ENCODE measurements around the gene YY1. TPM values are rescaled to one million over a fixed set of nuclear protein-coding genes. Genes with fewer than 3 reads are reported as not detected.
A peak's percentile ranks its signal among the peaks of the same experiment; 100 is the strongest.

Gene YY1
- total RNA-seq = 10 to 100 TPM; 44.6 to 58.4 (median 53.3) TPM
- 10 to 100 TPM; 23.8 to 44.3 (median 34.7) TPM for polyA plus RNA-seq
- long read RNA-seq, donor 1, full-length matches to known transcripts = 41 of 46 reads
- long read RNA-seq, donor 1, partial matches to known transcripts = 1 of 46 reads
- long read RNA-seq, donor 1, other reads (novel, unspliced or antisense) = 4 of 46 reads
- long read RNA-seq, donor 2, full-length matches to known transcripts = 73 of 84 reads
- long read RNA-seq, donor 2, partial matches to known transcripts = 3 of 84 reads
- long read RNA-seq, donor 2, other reads (novel, unspliced or antisense) = 8 of 84 reads

GRCh38 chr14:100238419-100239210 is at the start of gene YY1:
YY1 (plus strand) TSS chr14:100239144; CDS start chr14:100239245, 101 bp downstream.
- ATAC-seq = peak; percentile 86 to 88 (median 86)
- Histone ChIP-seq H3K9me3 (no peaks in the 10 kb centered on the region), H3K27me3 (ENCODE audit: insufficient read depth in 3 of 3, low read length in 2 of 3) (no peaks in the 10 kb centered on the region), H3K4me1 (peaks cover 47% of the 10 kb centered on the region), H3K4me3 (peak within 1 kb of the TSS; percentile 99), H3K27ac (peak within 1 kb of the TSS; percentile 100), H3K36me3 (ENCODE audit: insufficient read depth in 1 of 2, low read depth in 1 of 2) (no peaks in the 10 kb centered on the region)
- no peak for TF ChIP-seq CTCF (IDR thresholded peaks at IDR 0.05)
- 0 to 1% (median 0%) methylated on average over 60 to 118 of the region's 125 CpGs for WGBS, 3 donors
- peak; percentile 100 for DNase-seq
- intact Hi-C loops (cut with DNase I) = loop anchor here in 1 of 2 donors (5.0 kb wide), 1 partner anchor 69 kb away; the partner anchor contains the start of gene SLC25A29

GRCh38 chr14:100190126-100190525 is 48.8 kb upstream of the YY1 start:
- DNase-seq = no peak
- Histone ChIP-seq H3K27me3 (ENCODE audit: insufficient read depth in 3 of 3, low read length in 2 of 3) (no peaks in the 10 kb centered on the region), H3K27ac (no peak overlapping the region), H3K36me3 (ENCODE audit: insufficient read depth in 1 of 2, low read depth in 1 of 2) (no peaks in the 10 kb centered on the region), H3K4me1 (peaks cover 4% of the 10 kb centered on the region), H3K4me3 (no peak overlapping the region), H3K9me3 (no peaks in the 10 kb centered on the region)
- WGBS, 3 donors = 81 to 98% (median 90%) methylated on average over 1 of the region's 1 CpG
- no peak for ATAC-seq
- no peak for TF ChIP-seq CTCF (IDR thresholded peaks at IDR 0.05)
- intact Hi-C loops (cut with DNase I) = loop anchor here (5.0 kb wide), 2 partner anchors 208 to 458 kb away; no protein-coding TSS in a partner anchor

DNA sequence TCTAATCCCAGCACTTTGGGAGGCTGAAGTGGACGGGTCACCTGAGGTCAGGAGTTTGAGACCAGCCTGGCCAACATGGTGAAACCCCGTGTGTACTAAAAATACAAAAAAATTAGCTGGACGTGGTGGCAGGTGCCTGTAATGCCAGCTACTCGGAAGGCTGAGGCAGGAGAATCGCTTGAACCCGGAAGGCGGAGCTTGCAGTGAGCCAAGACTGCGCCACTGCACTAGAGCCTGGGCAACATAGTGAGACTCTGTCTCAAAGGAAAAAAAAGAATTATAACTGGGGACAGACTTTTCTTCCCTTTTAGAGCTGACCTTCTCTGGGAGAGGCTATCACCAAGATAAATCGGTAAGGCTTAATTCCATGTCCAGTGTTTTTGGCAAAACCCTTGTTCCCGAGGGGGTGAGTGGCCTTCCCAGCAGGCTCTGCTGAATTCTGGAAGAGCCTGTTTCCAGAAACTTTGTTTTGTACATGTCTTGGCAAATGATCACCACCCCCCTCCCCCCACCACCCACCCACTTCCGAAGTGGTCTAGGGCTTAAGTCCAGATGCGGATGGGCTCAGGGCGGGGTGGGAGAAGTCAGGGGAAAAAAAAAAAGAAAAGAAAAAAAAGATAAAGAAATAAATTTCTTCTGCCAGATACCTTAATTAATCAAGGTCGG is 47.2 kb upstream of the YY1 start:
- intact Hi-C loops (cut with DNase I) = loop anchor here (1.0 to 5.0 kb wide), 3 partner anchors 209 to 459 kb away; no protein-coding TSS in a partner anchor

More for the DNA sequence above, 47.2 kb upstream of the YY1 start:
- H3K4me3 ChIP-seq = peak overlapping the region; percentile 68
- peak overlapping the region; percentile 75 for H3K27ac ChIP-seq
- no peaks in the 10 kb centered on the region for H3K9me3 ChIP-seq
- H3K4me1 ChIP-seq = peaks cover 4% of the 10 kb centered on the region
- DNase-seq = no peak
- WGBS, 3 donors = 57 to 68% (median 58%) methylated on average over 14 of the region's 14 CpGs
- ATAC-seq = no peak
- H3K27me3 ChIP-seq (ENCODE audit: insufficient read depth in 3 of 3, low read length in 2 of 3) = no peaks in the 10 kb centered on the region
- TF ChIP-seq CTCF (IDR thresholded peaks at IDR 0.05) = no peak
- H3K36me3 ChIP-seq (ENCODE audit: insufficient read depth in 1 of 2, low read depth in 1 of 2) = no peaks in the 10 kb centered on the region

All from psoas muscle (tissue), 8 donors.